Skeletal muscle satellite cell (primary cell): ENCODE data around the gene REXO1.
A peak's percentile ranks its signal among the peaks of the same experiment; 100 is the strongest.

Source experiments
- H3K27me3 ChIP-seq: 2 replicates; pipeline ENCODE4 v1.7.0; 2013; ENCODE audit warnings: low read length; ENCODE audit not compliant: control insufficient read depth, insufficient read depth
- H3K36me3 ChIP-seq: 2 replicates; pipeline ENCODE4 v1.7.0; 2013; ENCODE audit warnings: mild to moderate bottlenecking, control low read depth, low read length; ENCODE audit not compliant: insufficient read depth
- H3K4me1 ChIP-seq: 2 replicates; pipeline ENCODE4 v1.7.0; 2013; ENCODE audit warnings: low read length; ENCODE audit not compliant: control insufficient read depth, insufficient read depth
- H3K4me2 ChIP-seq: 2 replicates; pipeline ENCODE4 v1.7.0; 2013; ENCODE audit warnings: mild to moderate bottlenecking, low read length
- H3K4me3 ChIP-seq: 2 replicates; pipeline ENCODE4 v1.7.0; 2013; ENCODE audit warnings: low read length
- H3K9ac ChIP-seq: 2 replicates; pipeline ENCODE4 v1.7.0; 2013; ENCODE audit warnings: mild to moderate bottlenecking, low read depth, low read length, moderate library complexity
- H3K9me3 ChIP-seq: replicated peaks from 2 replicates; pipeline ENCODE4 v1.7.0; 2013; ENCODE audit warnings: mild to moderate bottlenecking, control low read depth, low read length

The REXO1 gene

DNA sequence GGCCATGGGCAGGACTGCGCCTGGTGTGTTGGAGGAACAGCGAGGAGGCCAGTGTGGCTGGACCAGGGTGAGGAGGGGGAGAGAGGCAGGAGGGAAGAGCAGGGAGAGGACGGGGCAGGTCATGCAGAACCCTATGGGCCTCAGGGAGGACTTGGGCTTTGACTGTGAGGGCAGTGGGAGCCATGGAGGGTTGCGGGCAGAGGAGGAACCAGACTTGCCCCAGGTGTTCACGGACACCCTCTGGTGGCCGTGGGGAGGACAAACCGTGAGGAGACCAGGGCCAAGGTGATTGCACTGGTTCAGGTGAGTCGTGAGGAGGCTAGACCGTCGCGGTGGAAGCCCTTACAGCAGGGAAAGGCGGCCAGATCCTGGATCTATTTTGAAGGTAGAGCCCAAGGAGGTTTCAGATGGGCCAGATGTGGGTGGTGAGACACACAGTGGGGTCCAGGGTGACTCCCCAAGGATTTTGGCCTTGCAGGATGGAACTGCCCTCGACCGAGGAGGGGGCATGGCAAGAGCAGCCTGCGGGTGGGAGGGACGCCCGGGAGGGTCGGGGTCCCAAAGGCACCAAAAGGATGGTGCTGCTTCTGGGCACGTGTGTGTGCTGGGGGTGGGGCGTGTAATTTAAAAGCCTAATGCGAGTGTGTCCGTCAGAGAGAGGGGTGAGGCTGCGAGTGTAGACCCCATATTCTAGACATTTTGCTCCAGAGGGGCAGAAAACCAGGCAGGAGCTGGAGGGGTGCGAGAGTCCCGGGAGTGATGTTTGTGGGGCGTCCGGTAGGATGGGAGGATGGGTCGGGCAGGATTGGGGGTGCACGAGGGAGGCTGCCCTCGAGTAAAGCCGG, 2.7 kb upstream of the REXO1 start:
- Histone ChIP-seq H3K27me3 (no peaks in the 10 kb centered on the region), H3K4me1 (peaks cover 33% of the 10 kb centered on the region), H3K36me3 (peaks cover 2% of the 10 kb centered on the region), H3K4me2 (no peak overlapping the region), H3K9ac (no peak overlapping the region), H3K4me3 (no peak overlapping the region), H3K9me3 (no peaks in the 10 kb centered on the region)

DNA sequence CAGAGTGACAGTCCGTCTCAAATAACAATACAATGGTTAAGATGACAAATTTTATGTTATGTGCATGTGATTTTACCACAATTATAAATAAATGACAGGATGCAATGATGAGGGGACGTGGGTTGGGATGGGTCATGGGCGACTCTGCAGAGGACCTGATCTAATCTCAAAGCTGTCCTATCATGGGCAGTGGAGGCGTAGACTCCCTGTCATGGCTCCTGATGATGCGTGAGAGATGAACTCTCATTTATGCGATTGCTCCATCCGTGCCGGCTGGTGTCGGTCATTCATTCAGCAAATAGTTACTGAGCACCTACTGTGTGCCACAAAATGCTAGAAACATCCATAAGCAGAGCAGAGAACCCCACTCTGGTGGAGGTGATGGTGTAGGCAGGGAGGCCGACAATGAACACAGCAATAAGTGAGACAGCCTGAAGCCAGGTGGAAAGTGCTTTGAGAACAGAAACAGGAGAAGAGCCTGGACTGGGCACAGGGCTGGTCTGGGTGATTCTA, 1.7 kb upstream of the REXO1 start:
- Histone ChIP-seq H3K36me3 (peaks cover 11% of the 10 kb centered on the region), H3K27me3 (no peaks in the 10 kb centered on the region), H3K4me1 (peaks cover 27% of the 10 kb centered on the region), H3K9ac (no peak overlapping the region), H3K4me3 (no peak overlapping the region), H3K4me2 (no peak overlapping the region), H3K9me3 (no peaks in the 10 kb centered on the region)

DNA sequence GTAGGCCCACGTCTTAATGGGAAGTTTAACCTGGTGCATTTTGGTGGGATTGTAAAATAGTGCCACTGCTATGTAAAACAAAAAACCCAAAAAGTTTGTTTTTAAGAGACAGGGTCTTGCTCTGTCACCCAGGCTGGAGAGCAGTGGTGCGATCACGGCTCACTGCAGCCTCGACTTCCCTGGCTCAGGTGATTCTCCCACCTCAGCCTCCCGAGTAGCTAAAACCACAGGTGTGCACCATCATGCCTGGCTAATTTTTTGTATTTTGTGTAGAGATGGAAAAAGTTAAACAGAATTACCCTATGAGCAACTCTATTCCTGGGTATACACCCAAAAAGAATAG, 820 bp upstream of the REXO1 start:
- no peak overlapping the region for H3K4me3 ChIP-seq
- H3K4me2 ChIP-seq, result no peak overlapping the region
- H3K27me3 ChIP-seq, result no peaks in the 10 kb centered on the region
- H3K9ac ChIP-seq, result no peak overlapping the region
- H3K9me3 ChIP-seq, result no peaks in the 10 kb centered on the region
- H3K36me3 ChIP-seq, result peaks cover 13% of the 10 kb centered on the region
- H3K4me1 ChIP-seq, result peaks cover 25% of the 10 kb centered on the region

GRCh38 chr19:1847684-1848398, 442 bp downstream of the REXO1 start:
- Histone ChIP-seq H3K36me3 (peaks cover 19% of the 10 kb centered on the region), H3K4me2 (peak overlapping the region; percentile 97), H3K4me1 (peaks cover 21% of the 10 kb centered on the region), H3K9ac (peak overlapping the region; percentile 98), H3K4me3 (peak overlapping the region; percentile 82), H3K9me3 (no peaks in the 10 kb centered on the region), H3K27me3 (no peaks in the 10 kb centered on the region)

DNA sequence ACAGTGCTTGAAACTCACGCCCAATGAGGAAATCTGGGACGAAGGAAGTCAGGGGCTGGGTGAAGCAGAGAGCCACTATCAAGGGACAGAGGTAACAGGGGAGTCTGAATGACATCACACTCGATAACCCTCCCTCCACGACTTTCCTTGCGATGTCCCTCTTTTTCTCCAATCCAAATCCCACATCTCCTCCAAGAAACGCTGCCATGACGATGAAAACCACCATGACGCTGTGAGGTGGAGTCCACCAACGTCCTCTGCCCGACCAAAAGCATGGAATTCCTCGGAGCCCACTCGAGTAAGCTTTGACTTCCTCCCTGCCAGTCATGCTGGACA, 967 bp downstream of the REXO1 start:
- Histone ChIP-seq H3K27me3 (no peaks in the 10 kb centered on the region), H3K9me3 (no peaks in the 10 kb centered on the region), H3K4me3 (peak overlapping the region; percentile 82), H3K4me2 (peak overlapping the region; percentile 97), H3K4me1 (peaks cover 21% of the 10 kb centered on the region), H3K9ac (peak overlapping the region; percentile 98), H3K36me3 (peaks cover 19% of the 10 kb centered on the region)

- H3K36me3 ChIP-seq, result peaks cover 19% of the 10 kb centered on the region
- H3K9me3 ChIP-seq, result no peaks in the 10 kb centered on the region
- peak overlapping the region; percentile 98 for H3K9ac ChIP-seq
- peak overlapping the region; percentile 82 for H3K4me3 ChIP-seq
- no peaks in the 10 kb centered on the region for H3K27me3 ChIP-seq
- peak overlapping the region; percentile 97 for H3K4me2 ChIP-seq
- peaks cover 21% of the 10 kb centered on the region for H3K4me1 ChIP-seq
These were observed 1.6 kb downstream of the REXO1 start for GRCh38 chr19:1846517-1847204.

- Histone ChIP-seq H3K27me3 (no peaks in the 10 kb centered on the region), H3K9ac (no peak overlapping the region), H3K4me2 (peak overlapping the region; percentile 40), H3K9me3 (no peaks in the 10 kb centered on the region), H3K4me3 (no peak overlapping the region), H3K4me1 (peaks cover 21% of the 10 kb centered on the region), H3K36me3 (peaks cover 17% of the 10 kb centered on the region)
These were observed 2.6 kb downstream of the REXO1 start for GRCh38 chr19:1845642-1846041.

DNA sequence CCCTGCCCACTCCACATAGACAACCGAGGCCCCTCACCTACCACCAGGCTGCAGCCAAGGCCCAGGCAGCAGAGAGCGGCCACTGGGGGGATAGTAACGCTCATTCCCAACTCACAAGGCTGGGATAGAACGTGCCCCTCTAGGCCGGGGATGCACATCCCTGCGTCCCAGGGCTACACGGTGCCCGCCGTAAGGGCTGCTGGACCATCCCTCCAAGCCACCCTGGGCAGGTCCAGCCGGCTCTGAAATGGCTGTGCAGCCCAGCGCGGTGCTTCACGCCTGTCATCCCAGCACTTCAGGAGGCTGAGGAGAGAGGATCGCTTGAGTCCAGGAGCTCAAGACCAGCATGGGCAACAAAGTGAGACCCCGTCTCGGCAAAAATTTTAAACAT, 3.2 kb downstream of the REXO1 start:
- H3K27me3 ChIP-seq, result no peaks in the 10 kb centered on the region
- no peaks in the 10 kb centered on the region for H3K9me3 ChIP-seq
- peaks cover 21% of the 10 kb centered on the region for H3K4me1 ChIP-seq
- peaks cover 17% of the 10 kb centered on the region for H3K36me3 ChIP-seq
- peak overlapping the region; percentile 23 for H3K4me2 ChIP-seq
- H3K9ac ChIP-seq, result no peak overlapping the region
- no peak overlapping the region for H3K4me3 ChIP-seq

- Histone ChIP-seq H3K4me1 (peaks cover 21% of the 10 kb centered on the region), H3K9ac (no peak overlapping the region), H3K4me2 (peak overlapping the region; percentile 23), H3K36me3 (peaks cover 18% of the 10 kb centered on the region), H3K9me3 (no peaks in the 10 kb centered on the region), H3K27me3 (no peaks in the 10 kb centered on the region), H3K4me3 (no peak overlapping the region)
These were observed 3.7 kb downstream of the REXO1 start for GRCh38 chr19:1844513-1845124.

GRCh38 chr19:1843646-1844394, 4.5 kb downstream of the REXO1 start:
- no peaks in the 10 kb centered on the region for H3K9me3 ChIP-seq
- no peak overlapping the region for H3K4me3 ChIP-seq
- H3K9ac ChIP-seq, result no peak overlapping the region
- peaks cover 23% of the 10 kb centered on the region for H3K36me3 ChIP-seq
- H3K4me2 ChIP-seq, result no peak overlapping the region
- no peaks in the 10 kb centered on the region for H3K27me3 ChIP-seq
- H3K4me1 ChIP-seq, result peaks cover 21% of the 10 kb centered on the region
